Lower lobe of right lung (tissue), 2 donors: ENCODE measurements around the gene TNFRSF19. TPM values are rescaled to one million over a fixed set of nuclear protein-coding genes. Genes with fewer than 3 reads are reported as not detected.

ENCODE experiments used
- ATAC-seq, 2 donors: fragments of 200-7000 bp; cut with Tn5 transposase; one replicate each; pipeline ENCODE4 v1.9.1; 2020 to 2022; ENCODE audit warnings: mild to moderate bottlenecking in 2 of 2, moderate library complexity in 2 of 2
- DNase-seq: peaks from one replicate; pipeline ENCODE4 v3.0.0-alpha.2; 2020
- H3K27ac ChIP-seq: fragments of 200-600 bp; one replicate; pipeline ENCODE4 v1.8.0; 2022
- H3K27me3 ChIP-seq: fragments of 200-600 bp; one replicate; pipeline ENCODE4 v1.8.0; 2022; ENCODE audit warnings: low read depth
- H3K36me3 ChIP-seq: fragments of 200-600 bp; one replicate; pipeline ENCODE4 v1.8.0; 2022; ENCODE audit warnings: mild to moderate bottlenecking
- H3K4me1 ChIP-seq: fragments of 200-600 bp; one replicate; pipeline ENCODE4 v1.8.0; 2022
- H3K4me3 ChIP-seq: fragments of 200-600 bp; one replicate; pipeline ENCODE4 v1.8.0; 2022; ENCODE audit warnings: mild to moderate bottlenecking
- H3K9me3 ChIP-seq: fragments of 200-600 bp; one replicate; pipeline ENCODE4 v1.8.0; 2022
- intact Hi-C: fragments of 100-400 bp; cut with DNase I; formaldehyde crosslinking; loops from one replicate; pipeline ENCODE4 v1.11.0; 2022
- total RNA-seq: library from RNA; stranded (reverse); fragmentation: NEBNext Ultra II Directional; extraction: Animal tissue kit (Norgen Biotek cat#: 25700); gene quantifications from one replicate; pipeline ENCODE4 v1.2.1, GENCODE V29; 2021
- TF ChIP-seq, protein P1 (sequence below): fragments of 200-600 bp; IDR thresholded peaks from one replicate; pipeline ENCODE4 v1.8.0; 2022; ENCODE audit warnings: antibody characterized with exemption, mild to moderate bottlenecking
- donor health status: DM: no; HTN: yes; CAD: no; lungs with severe emphysema.

The TNFRSF19 gene
- total RNA-seq, 1 donor from 2014 or later, result 21.1 TPM

DNA sequence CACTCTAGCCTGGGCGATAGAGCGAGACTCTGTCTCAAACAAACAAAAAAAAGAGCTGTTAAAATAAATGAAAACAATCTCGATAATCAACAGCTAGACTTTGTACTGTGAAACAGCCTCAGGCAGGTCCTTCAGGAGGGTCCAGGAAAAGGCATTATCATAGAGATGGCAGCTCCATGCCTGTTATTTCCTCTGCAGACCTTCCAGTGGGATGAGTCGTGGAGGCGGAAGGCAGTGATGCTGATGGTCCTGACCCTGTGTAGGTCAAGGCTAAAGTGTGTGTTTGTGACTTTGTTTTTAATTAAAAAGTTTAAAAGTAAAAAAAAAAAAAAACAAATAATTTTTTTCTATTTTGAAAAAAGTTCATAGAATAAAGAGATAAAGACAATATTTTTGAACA lies 117.4 kb downstream of the TNFRSF19 start:
- no peak overlapping the region for H3K27ac ChIP-seq
- ATAC-seq, result no peak
- H3K4me1 ChIP-seq, result no peaks in the 10 kb centered on the region
- TF ChIP-seq, protein P1, sequence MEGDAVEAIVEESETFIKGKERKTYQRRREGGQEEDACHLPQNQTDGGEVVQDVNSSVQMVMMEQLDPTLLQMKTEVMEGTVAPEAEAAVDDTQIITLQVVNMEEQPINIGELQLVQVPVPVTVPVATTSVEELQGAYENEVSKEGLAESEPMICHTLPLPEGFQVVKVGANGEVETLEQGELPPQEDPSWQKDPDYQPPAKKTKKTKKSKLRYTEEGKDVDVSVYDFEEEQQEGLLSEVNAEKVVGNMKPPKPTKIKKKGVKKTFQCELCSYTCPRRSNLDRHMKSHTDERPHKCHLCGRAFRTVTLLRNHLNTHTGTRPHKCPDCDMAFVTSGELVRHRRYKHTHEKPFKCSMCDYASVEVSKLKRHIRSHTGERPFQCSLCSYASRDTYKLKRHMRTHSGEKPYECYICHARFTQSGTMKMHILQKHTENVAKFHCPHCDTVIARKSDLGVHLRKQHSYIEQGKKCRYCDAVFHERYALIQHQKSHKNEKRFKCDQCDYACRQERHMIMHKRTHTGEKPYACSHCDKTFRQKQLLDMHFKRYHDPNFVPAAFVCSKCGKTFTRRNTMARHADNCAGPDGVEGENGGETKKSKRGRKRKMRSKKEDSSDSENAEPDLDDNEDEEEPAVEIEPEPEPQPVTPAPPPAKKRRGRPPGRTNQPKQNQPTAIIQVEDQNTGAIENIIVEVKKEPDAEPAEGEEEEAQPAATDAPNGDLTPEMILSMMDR, result no peak
- H3K27me3 ChIP-seq, result no peaks in the 10 kb centered on the region
- DNase-seq, result no peak
- no peaks in the 10 kb centered on the region for H3K36me3 ChIP-seq
- H3K4me3 ChIP-seq, result no peak overlapping the region
- intact Hi-C loops, result no loop called here
- peaks cover 19% of the 10 kb centered on the region for H3K9me3 ChIP-seq

DNA sequence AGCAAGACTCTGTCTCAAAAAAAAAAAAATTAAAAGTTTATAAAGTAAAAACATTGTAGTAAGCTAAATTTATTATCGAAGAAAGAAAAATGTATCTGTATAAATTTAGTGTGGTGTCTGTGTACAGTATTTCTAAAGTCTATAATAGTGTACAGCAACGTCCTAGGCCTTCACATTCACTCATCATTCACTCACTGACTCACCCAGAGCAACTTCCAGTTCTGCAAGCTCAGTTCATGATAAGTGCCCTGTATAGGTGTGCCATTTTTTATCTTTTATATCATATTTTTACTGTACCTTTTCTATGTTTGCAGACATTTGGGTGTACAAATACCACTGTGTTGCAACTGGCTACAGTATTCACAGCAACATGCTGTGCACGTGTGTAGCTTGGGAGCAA lies 118.1 kb downstream of the TNFRSF19 start:
- H3K4me1 ChIP-seq, result no peaks in the 10 kb centered on the region
- no peaks in the 10 kb centered on the region for H3K36me3 ChIP-seq
- no peak overlapping the region for H3K4me3 ChIP-seq
- peaks cover 19% of the 10 kb centered on the region for H3K9me3 ChIP-seq
- H3K27me3 ChIP-seq, result no peaks in the 10 kb centered on the region
- DNase-seq (no peak), ATAC-seq (no peak)
- intact Hi-C loops, result no loop called here
- H3K27ac ChIP-seq, result no peak overlapping the region
- TF ChIP-seq, protein P1, result no peak

DNA sequence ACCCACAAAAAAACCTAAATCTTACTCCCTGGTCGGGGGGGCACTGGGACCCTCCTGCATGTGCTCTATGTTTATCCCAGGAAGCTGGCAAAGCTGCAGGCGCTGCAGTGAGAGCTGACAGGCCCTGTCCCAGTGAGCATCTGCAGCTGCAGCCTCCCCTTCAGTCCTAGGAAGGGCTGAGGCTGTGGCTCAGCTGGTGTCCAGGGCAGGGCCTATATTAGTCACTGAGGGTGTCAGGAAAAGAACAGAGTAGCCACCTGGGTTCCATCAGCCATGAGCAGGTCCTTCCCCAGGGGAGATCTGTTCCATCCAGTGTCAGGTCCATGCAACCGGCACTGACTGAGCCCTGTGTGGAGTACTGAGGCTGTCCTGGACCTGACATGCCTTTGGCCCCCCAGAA lies 120.5 kb downstream of the TNFRSF19 start:
- intact Hi-C loops, result no loop called here
- Histone ChIP-seq H3K36me3 (no peaks in the 10 kb centered on the region), H3K4me1 (peaks cover under 1% of the 10 kb centered on the region), H3K9me3 (no peaks in the 10 kb centered on the region), H3K27me3 (no peaks in the 10 kb centered on the region), H3K4me3 (no peak overlapping the region), H3K27ac (no peak overlapping the region)
- DNase-seq, result no peak
- TF ChIP-seq, protein P1, result no peak
- peak in 1 of 2 donors; percentile 32 for ATAC-seq

DNA sequence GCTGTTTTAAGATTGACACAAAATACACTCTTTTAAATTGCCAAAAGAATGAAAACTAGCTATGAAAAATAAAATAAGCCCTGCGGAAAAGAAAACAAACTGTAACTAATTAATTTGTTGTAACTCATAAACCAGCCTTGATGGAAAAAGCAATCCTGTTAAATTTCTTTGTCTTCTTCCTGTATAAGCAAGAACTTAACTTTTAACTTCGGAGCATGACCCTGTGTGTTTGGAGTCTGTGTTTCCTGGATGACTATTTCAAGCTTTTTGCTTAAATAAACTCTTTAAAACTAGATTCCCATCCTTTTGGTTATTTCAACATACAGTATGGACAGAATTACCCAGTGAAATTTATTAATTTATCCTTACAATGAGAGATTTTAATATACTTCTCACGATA lies 122.6 kb downstream of the TNFRSF19 start:
- no peak overlapping the region for H3K4me3 ChIP-seq
- no peaks in the 10 kb centered on the region for H3K27me3 ChIP-seq
- DNase-seq (no peak), ATAC-seq (no peak)
- no peaks in the 10 kb centered on the region for H3K36me3 ChIP-seq
- TF ChIP-seq, protein P1, result no peak
- no peak overlapping the region for H3K27ac ChIP-seq
- H3K4me1 ChIP-seq, result peaks cover 20% of the 10 kb centered on the region
- no peaks in the 10 kb centered on the region for H3K9me3 ChIP-seq
- intact Hi-C loops, result no loop called here

DNA sequence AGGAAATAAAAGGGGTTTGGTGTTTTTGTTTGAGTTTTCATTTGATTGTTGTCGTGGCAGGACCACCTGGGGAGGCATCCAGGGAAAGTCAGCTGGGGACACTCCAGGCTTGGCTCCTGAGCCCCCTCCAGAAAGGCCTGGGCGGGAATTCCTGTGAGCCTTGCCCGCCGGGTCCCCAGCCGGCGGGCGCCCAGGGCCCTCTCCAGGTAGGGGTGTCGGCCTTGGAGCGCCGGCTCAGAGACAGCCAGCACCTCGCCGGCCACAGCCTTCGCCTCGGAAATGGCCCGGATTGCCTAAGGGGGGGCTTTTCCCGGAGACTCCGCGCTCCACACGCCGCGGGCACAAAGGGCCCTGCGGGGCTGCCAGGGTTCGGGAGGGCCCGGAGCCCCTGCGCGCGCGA lies 125.0 kb downstream of the TNFRSF19 start:
- ATAC-seq (peak in 1 of 2 donors; percentile 19), DNase-seq (no peak)
- H3K4me3 ChIP-seq, result no peak overlapping the region
- intact Hi-C loops, result no loop called here
- H3K9me3 ChIP-seq, result no peaks in the 10 kb centered on the region
- H3K36me3 ChIP-seq, result no peaks in the 10 kb centered on the region
- H3K27me3 ChIP-seq, result no peaks in the 10 kb centered on the region
- H3K27ac ChIP-seq, result no peak overlapping the region
- peaks cover 22% of the 10 kb centered on the region for H3K4me1 ChIP-seq
- TF ChIP-seq, protein P1, result no peak
